NCI-H146 treated with DMSO at 0.1 percent for 48 hours (cell line): ENCODE results near the gene RUNDC1.
"Not testable (repeated sequence)": the region's sequence is repeated elsewhere in the genome, so short reads cannot be mapped to it uniquely, and the experiment has no call there.

Source experiments
- DNase-seq: peaks from one replicate; lab custom pipeline; 2025; ENCODE audit not compliant: unreplicated experiment; lab: John Stamatoyannopoulos, UW

The RUNDC1 gene

GRCh38 chr17:42980274-42980765, at the start of gene RUNDC1:
RUNDC1 (plus strand) TSS chr17:42980565; CDS start chr17:42980577, 12 bp downstream.
- DNase-seq = peak; percentile 78

DNA sequence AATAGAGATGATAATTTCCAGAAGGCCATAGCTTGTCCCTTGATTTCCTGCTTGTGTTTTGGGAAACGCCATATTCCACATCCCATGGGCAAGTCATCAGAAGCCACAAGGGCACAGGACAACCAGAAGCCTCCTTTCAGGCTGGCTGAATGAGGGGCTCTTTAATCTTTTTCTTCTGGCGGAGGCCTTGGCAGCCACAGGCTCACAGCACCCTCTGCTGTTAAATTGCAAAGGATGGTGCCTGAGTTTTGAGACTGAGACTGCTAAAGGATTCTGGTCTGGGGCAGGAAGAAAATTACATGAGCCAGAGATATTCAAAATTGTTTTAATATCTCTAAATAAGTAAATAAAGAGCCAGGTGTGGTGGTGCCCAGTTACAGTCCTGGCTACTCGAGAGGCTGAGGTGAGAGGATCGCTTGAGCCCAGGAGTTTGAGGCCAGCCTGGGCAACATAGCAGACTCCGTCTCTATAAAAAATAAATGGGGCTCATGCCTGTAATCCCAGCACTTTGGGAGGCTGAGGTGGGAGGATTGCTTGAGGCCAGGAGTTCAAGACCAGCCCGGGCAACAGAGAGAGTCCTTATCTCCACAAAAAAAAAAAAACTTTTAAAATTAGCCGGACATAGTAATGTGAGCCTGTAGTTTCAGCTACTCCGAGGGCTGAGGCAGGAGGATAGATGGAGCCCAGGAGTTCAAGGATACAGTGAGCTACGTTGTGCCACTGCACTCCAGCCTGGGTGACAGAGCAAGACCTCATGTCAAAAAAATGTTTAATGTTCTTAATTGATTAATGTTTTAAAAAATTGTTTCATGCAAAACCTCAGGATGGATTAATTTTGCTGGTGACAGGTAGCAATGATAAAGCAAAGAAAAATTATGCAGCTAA, 42.4 kb upstream of the RUNDC1 start:
- peak; percentile 67 for DNase-seq

DNA sequence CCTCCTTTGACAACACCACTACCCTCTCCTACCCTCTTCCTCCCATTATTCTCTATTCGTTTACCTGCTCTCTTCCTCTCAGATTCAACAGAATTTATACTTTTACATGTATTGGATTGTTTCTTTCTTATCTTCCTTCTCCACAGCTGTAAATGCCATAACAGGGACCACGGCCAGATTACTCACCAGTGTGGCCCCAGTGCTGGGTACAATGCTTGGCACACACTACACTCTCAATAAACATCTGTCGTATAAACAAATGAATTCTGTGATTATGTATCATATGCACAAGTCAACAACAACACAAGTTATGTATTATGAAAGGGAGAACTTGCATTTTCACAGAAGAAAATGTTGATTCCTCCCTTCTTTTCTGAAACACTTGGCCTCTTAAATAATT, 36.2 kb upstream of the RUNDC1 start:
- no peak for DNase-seq

DNA sequence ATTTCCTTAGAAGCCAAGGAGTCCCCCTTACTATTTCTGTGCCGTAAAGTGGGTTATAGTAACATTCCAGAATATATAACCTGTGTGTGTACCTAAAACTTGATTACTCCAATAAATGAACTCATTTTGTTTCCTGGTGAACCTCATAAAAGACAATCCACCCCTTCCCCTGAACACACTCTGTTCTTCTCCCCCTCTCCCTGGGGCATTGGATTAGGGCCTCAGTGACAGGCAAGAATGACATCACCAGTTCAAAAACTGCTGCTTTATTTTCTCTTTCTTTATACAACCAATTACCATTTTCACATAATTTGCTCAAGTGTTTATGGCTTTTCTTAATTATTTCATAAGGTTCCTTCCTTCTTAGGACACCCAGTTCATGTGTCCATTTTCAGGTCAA, 33.6 kb upstream of the RUNDC1 start:
- DNase-seq = no peak

- DNase-seq = no peak
Measured at GRCh38 chr17:42950044-42950783, 30.2 kb upstream of the RUNDC1 start.

DNA sequence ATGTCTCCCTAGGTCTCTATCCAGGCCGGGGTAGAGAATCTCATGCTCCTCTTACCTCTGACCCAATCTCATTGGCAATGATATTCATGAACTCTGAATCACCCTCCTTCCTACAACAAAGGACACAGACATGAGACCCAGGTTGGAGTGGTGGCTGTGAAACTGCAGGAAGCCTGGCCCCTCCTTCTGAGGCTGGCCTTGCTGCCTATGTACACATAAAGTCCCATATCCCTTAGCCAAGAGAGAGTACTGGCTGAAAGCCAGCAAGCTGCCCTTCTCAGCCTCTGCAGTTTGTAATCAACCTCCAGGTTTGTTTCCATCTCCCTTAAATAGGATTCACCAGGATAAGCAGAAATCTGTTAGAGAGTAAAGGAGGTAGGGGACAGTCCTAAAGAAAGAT, 26.7 kb upstream of the RUNDC1 start:
- DNase-seq = no peak

DNA sequence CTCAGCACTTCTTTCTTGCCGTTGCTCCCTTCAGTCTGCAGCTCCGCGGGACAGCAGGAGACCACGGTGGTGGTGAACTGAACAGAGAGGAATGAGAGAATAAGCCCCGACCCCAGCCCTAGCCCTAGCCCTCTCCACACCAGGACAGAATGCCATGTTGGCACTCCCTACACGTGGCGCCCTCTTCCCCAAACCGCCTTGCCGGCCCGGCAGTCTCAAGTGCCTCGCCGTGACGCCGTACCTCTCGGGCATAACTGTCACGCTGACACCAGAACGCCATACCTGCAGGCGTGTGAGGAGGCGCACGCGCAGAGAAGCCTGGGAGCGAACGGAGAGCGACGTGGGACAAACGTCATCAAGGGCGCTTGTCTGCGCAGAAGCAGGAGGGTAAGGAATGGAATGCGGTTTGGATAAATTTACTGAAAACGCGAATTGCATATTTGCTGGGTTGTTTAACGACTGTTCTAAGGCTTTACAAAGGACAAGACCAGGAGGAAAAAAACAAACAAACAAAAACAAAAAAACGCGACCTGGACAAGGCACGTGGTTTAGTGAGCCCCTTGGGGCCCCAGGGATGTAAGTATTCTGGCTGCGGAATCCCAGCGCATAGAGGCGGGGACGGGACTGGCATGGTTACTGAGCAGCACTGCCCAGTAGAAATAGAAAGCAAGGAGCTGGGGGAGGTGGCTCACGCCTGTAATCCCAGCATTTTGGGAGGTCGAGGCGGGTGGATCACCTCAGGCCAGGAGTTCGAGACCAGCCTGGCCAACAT, 16.0 kb upstream of the RUNDC1 start, which contains the start of gene AARSD1:
AARSD1 (minus strand) TSS at position 294 of the 772 bp plus-strand sequence; CDS start at position 280, 14 bp downstream.
- DNase-seq = peak; percentile 83

DNA sequence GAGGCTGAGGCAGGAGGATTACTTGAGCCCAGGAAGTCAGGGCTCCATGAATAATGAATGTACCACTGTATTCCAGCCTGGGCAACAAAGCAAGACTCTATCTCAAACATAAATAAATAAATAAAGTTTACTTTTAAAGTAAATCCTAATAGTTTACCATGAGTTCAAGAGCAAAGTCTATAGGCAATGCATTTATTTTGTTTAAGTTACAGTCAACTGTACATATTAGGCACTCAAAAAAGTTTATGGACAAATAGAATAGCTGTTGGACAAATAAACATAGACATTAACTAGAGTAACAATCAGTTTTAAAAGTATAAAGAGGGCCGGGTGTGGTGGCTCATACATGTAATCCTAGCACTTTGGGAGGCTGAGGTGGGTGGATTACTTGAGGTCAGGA, 12.4 kb upstream of the RUNDC1 start:
- no peak for DNase-seq

GRCh38 chr17:42969001-42969581, 11.3 kb upstream of the RUNDC1 start:
- no peak for DNase-seq

DNA sequence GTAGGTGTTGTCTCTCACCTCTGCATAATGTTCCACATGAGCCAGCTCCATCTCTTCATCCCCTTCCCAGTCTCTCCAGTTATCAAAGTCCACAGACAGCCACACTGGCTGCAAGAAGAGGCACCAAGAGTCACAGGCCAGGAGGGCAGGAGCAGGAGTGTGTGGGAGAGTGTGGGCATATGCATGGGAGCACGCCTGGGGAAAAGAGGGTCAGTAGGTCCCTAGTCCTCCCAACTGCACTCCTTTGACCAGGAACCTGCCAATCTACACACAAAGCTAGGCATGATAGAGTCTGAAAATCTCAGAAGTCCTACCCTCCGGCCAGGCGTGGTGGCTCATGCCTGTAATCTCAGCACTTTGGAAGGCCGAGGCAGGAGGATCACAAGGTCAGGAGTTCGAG, 8.8 kb upstream of the RUNDC1 start:
- DNase-seq = no peak

DNA sequence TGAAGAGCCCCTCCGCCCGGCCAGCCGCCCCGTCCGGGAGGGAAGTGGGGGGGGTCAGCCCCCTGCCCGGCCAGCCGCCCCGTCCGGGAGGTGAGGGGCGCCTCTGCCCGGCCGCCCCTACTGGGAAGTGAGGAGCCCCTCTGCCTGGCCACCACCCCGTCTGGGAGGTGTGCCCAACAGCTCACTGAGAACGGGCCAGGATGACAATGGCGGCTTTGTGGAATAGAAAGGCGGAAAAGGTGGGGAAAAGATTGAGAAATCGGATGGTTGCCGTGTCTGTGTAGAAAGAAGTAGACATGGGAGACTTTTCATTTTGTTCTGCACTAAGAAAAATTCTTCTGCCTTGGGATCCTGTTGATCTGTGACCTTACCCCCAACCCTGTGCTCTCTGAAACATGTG, 7.0 kb upstream of the RUNDC1 start:
- DNase-seq = not testable (repeated sequence)

DNA sequence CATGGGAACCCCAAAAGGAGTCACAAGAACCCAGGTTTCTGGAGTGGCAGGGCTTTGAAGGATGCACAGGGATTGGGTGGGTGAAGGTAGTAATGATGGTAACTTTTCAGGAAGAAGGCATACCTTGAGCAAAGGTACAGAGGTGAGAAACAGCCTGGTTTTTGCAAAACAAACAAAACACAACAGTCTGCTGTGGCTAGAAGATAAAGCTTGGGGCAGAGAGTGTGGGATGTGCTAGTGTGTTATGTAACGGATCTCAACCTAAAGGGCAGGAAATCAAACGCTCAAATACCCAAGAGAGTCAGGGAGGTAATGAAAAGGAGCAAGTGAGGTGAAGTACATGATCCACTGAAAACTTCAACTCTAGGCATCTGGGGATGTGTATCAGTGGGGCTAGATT, 5.1 kb upstream of the RUNDC1 start:
- DNase-seq = no peak

DNA sequence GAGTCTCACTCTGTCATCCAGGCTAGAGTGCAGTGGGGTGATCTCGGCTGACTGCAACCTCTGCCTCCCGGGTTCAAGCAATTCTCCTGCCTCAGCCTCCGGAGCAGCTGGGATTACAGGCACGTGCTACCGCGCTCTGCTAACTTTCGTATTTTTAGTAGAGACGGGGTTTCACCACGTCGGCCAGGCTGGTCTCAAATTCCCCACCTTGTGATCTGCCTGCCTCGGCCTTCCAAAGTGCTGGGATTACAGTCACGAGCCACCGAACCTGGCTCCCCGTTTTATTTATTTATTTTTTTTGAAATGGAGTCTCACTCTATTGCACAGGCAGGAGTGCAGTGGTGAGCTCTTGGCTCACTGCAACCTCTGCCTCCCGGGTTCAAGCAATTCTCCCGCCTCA, 4.7 kb upstream of the RUNDC1 start:
- not testable (repeated sequence) for DNase-seq

DNA sequence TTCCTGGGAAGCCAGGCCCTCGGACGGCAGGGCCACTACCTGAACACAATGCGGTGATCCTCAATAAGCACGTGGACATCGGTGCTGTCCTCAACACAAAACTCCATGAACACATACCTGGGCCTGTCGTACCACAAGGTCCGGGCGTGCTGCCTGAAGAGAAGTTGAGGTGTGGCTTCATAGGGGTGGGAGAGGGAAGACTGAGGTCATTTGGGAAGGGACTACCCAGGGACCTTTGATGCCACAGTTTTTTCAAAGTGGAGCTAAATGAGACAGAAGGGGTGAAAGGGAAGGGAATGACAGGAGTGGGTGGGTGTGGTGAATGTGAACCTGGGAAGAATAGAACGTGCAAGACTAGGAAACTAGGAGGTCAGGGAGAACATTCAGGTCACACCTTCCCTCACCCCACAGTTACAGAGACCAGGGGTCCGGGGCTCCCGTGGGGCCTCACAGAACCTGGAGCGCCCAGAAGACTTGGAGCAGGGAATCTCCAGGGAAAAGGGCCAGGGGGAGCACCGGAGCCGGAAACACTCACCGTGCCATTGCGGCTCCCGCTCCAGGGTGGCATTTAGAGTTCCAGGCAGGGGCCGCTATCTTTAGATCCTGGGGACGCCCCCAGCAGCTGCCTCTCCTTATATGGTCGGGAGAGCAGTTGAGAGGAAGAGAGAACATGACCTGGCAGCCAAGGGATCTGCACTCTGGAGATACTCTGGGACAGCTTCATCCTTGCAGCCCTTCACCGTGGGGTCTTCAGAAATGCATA, 673 bp upstream of the RUNDC1 start, which contains the start of gene PTGES3L:
PTGES3L (minus strand) TSS at position 570 of the 763 bp plus-strand sequence; CDS start at position 543, 27 bp downstream.
- peak; percentile 78 for DNase-seq

DNA sequence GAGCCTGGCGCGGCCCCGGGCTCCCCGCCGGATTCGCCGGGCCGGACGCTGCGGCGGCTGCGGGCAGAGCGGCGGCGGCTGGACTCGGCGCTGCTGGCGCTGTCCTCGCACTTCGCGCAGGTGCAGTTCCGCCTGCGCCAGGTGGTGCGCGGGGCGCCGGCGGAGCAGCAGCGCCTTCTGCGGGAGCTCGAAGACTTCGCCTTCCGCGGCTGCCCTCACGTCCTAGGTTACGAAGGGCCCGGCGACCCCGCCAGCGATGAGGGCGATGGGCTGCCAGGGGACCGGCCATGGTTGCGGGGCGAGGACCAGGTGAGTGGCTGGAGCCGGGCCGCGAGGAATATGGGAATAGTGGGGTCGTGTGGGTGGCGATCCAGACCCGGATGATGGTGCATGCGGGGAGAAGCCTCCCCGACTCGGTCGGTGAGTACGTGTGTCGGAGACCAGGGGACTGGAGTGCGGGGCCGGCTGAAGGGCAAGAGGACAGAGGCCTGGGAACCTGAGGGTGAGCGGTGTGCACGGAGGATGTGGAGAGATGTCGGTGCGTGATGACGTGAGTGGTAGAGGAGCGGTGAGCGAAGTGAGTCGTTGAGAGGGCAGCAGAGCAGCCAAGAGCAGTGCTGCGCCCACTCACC, 517 bp downstream of the RUNDC1 start:
- peak; percentile 40 for DNase-seq

DNA sequence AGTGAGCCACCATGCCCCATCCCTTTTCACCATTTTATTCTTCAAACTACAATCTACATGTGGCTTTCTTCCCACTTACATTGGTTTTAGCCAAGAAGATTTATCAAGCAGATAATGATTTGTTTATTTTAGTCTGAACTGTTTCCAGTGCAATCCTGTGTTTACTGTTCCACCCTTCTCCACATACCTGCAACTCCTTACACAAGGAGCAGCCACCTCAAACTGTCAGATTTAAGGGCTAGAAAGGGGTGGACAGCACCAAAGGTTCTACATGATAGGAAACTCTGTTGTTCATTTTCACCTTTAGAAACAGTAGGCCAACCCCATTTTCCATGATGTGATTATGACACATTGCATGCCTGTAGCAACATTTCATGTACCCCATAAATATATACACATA, 1.9 kb downstream of the RUNDC1 start:
- no peak for DNase-seq

DNA sequence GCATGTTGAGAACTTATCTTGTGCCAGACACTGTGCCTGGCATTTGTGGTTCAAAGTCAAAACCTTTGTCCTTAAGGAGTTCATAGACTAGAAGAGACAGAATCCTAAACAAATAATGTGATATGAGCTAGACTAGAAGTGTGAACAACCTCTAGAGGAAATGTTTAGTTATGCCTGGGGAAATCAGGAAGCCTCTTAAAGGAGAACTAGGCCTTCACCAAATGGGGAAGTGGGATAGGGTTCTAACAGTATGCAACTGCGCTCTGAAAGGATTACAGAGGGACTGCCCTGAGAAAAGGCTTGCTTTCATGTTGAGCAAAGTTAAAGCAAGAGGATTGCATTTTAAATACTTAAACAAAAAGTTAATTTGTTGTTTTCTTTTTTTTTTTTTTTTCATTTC, 4.9 kb downstream of the RUNDC1 start:
- no peak for DNase-seq

- no peak for DNase-seq
Measured at GRCh38 chr17:42989141-42989540, 8.8 kb downstream of the RUNDC1 start.
